Neural cell (in vitro differentiated cells): ENCODE data around the gene GNPTG.
A peak's percentile ranks its signal among the peaks of the same experiment; 100 is the strongest.

ENCODE experiments used
- EP300 ChIP-seq: fragments of 450-650 bp; conservative IDR thresholded peaks from 2 replicates; pipeline ENCODE4 v1.6.1; 2014; ENCODE audit warnings: antibody characterized with exemption, mild to moderate bottlenecking, moderate library complexity; ENCODE audit not compliant: poor library complexity, severe bottlenecking
- EZH2 ChIP-seq: fragments of 200-600, 300-800 bp; shearing (Covaris generic), sonication (generic); IDR thresholded peaks from 2 replicates; pipeline ENCODE4 v1.6.1; 2014; ENCODE audit warnings: antibody characterized with exemption, low read length, borderline replicate concordance, mild to moderate bottlenecking; ENCODE audit not compliant: insufficient read depth, poor library complexity, severe bottlenecking
- POLR2AphosphoS5 ChIP-seq: IDR thresholded peaks from 2 replicates; pipeline ENCODE4 v1.6.1; 2012
- RAD21 ChIP-seq: fragments of 450-650 bp; conservative IDR thresholded peaks from 2 replicates; pipeline ENCODE4 v1.6.1; 2014; ENCODE audit warnings: antibody characterized with exemption, mild to moderate bottlenecking, moderate library complexity
- REST ChIP-seq: IDR thresholded peaks from 2 replicates; pipeline ENCODE4 v1.6.1; 2012; ENCODE audit warnings: borderline replicate concordance
- SMC3 ChIP-seq: fragments of 450-650 bp; conservative IDR thresholded peaks from 2 replicates; pipeline ENCODE4 v1.6.1; 2014; ENCODE audit warnings: antibody characterized with exemption, mild to moderate bottlenecking, moderate library complexity; ENCODE audit not compliant: poor library complexity
- TAF1 ChIP-seq: IDR thresholded peaks from 2 replicates; pipeline ENCODE4 v1.6.1; 2012; ENCODE audit warnings: low read depth
- TF ChIP-seq, protein P1 (sequence below): fragments of 450-650 bp; IDR thresholded peaks from 2 replicates; pipeline ENCODE4 v1.5.1; 2014; ENCODE audit warnings: antibody characterized with exemption, mild to moderate bottlenecking, moderate library complexity; ENCODE audit not compliant: poor library complexity, severe bottlenecking

- TF ChIP-seq RAD21 = no peak
- TF ChIP-seq POLR2AphosphoS5 = peak; percentile 91
- peak; percentile 51 for TF ChIP-seq EP300
- TF ChIP-seq, protein P1, sequence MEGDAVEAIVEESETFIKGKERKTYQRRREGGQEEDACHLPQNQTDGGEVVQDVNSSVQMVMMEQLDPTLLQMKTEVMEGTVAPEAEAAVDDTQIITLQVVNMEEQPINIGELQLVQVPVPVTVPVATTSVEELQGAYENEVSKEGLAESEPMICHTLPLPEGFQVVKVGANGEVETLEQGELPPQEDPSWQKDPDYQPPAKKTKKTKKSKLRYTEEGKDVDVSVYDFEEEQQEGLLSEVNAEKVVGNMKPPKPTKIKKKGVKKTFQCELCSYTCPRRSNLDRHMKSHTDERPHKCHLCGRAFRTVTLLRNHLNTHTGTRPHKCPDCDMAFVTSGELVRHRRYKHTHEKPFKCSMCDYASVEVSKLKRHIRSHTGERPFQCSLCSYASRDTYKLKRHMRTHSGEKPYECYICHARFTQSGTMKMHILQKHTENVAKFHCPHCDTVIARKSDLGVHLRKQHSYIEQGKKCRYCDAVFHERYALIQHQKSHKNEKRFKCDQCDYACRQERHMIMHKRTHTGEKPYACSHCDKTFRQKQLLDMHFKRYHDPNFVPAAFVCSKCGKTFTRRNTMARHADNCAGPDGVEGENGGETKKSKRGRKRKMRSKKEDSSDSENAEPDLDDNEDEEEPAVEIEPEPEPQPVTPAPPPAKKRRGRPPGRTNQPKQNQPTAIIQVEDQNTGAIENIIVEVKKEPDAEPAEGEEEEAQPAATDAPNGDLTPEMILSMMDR = no peak
- peak; percentile 6 for TF ChIP-seq REST
- no peak for TF ChIP-seq EZH2
- no peak for TF ChIP-seq SMC3
- TF ChIP-seq TAF1 = peak; percentile 10
These were observed 42.5 kb upstream of the GNPTG start, which contains the start of gene UBE2I for GRCh38 chr16:1308977-1309885.
